GM23338 (cell line): ENCODE measurements around the gene REPIN1. TPM values are rescaled to one million over a fixed set of nuclear protein-coding genes. Genes with fewer than 3 reads are reported as not detected.

Experiments used
- ATAC-seq: fragments of 200-7000 bp; cut with Tn5 transposase; 3 replicates; pipeline ENCODE4 v1.9.1; 2020
- DNase-seq: peaks from one replicate; pipeline ENCODE4 v3.0.0-alpha.2; 2015; ENCODE audit warnings: low spot score
- H2AFZ ChIP-seq: fragments of 200-600 bp; sonication (generic); 2 replicates; pipeline ENCODE4 v1.8.0; 2016; ENCODE audit warnings: antibody characterized with exemption, mild to moderate bottlenecking, moderate library complexity
- H3F3A ChIP-seq: fragments of 200-600 bp; sonication (generic); replicated peaks from 2 replicates; pipeline ENCODE4 v1.8.0; 2017; ENCODE audit warnings: antibody characterized with exemption, mixed run types, low read depth
- H3K27ac ChIP-seq: fragments of 200-600 bp; sonication (generic); 2 replicates; pipeline ENCODE4 v1.6.1; 2016; ENCODE audit warnings: low read depth
- H3K27me3 ChIP-seq: fragments of 200-600 bp; sonication (generic); 2 replicates; pipeline ENCODE4 v1.8.0; 2016; ENCODE audit warnings: mild to moderate bottlenecking, mixed run types, moderate library complexity; ENCODE audit not compliant: insufficient read depth
- H3K36me3 ChIP-seq: fragments of 200-600 bp; sonication (generic); 2 replicates; pipeline ENCODE4 v1.8.0; 2016; ENCODE audit warnings: mild to moderate bottlenecking; ENCODE audit not compliant: insufficient read depth
- H3K4me1 ChIP-seq: fragments of 200-600 bp; sonication (generic); 2 replicates; pipeline ENCODE4 v1.8.0; 2016; ENCODE audit warnings: mild to moderate bottlenecking, moderate library complexity; ENCODE audit not compliant: insufficient read depth
- H3K4me2 ChIP-seq: fragments of 200-600 bp; sonication (generic); 2 replicates; pipeline ENCODE4 v1.7.1; 2017; ENCODE audit warnings: mixed run types
- H3K4me3 ChIP-seq: fragments of 200-600 bp; sonication (generic); 2 replicates; pipeline ENCODE4 v1.6.1; 2016; ENCODE audit warnings: mixed run types
- H3K79me2 ChIP-seq: fragments of 200-600 bp; sonication (generic); replicated peaks from 2 replicates; pipeline ENCODE4 v1.8.0; 2017; ENCODE audit warnings: mild to moderate bottlenecking; ENCODE audit not compliant: insufficient read depth
- H3K9me2 ChIP-seq: fragments of 200-600 bp; sonication (generic); 2 replicates; pipeline ENCODE4 v1.8.0; 2017; ENCODE audit not compliant: insufficient read depth
- H4K20me1 ChIP-seq: fragments of 200-600 bp; sonication (generic); replicated peaks from 2 replicates; pipeline ENCODE4 v1.8.0; 2017; ENCODE audit warnings: mild to moderate bottlenecking; ENCODE audit not compliant: insufficient read depth
- H3K27ac Mint-ChIP-seq: 2 replicates; pipeline ENCODE4 v1.8.0; 2020; ENCODE audit warnings: inconsistent platforms, mild to moderate bottlenecking, moderate library complexity, mixed read lengths
- H3K27me3 Mint-ChIP-seq: 3 replicates; pipeline ENCODE4 v1.8.0; 2022; ENCODE audit warnings: low read depth, mild to moderate bottlenecking, moderate library complexity, mixed read lengths, inconsistent platforms; ENCODE audit not compliant: insufficient read depth, poor library complexity
- H3K36me3 Mint-ChIP-seq: 3 replicates; pipeline ENCODE4 v1.8.0; 2021; ENCODE audit warnings: low read depth, mild to moderate bottlenecking, inconsistent platforms, moderate library complexity, mixed read lengths
- H3K4me1 Mint-ChIP-seq: 3 replicates; pipeline ENCODE4 v1.8.0; 2020; ENCODE audit warnings: mild to moderate bottlenecking, inconsistent platforms, mixed read lengths
- H3K4me3 Mint-ChIP-seq: 3 replicates; pipeline ENCODE4 v1.8.0; 2021; ENCODE audit warnings: moderate library complexity, mild to moderate bottlenecking, inconsistent platforms, mixed read lengths
- H3K9me3 Mint-ChIP-seq: 3 replicates; pipeline ENCODE4 v1.8.0; 2020; ENCODE audit warnings: moderate library complexity, mild to moderate bottlenecking, inconsistent platforms, mixed read lengths
- EZH2phosphoT487 ChIP-seq: fragments of 200-600 bp; sonication (generic); IDR thresholded peaks from one replicate; pipeline ENCODE4 v1.8.1; 2018; ENCODE audit warnings: antibody characterized with exemption; ENCODE audit not compliant: unreplicated experiment
- NANOG ChIP-seq: IDR thresholded peaks from 2 replicates; pipeline ENCODE4 v1.6.1; 2016; ENCODE audit warnings: antibody characterized with exemption, borderline replicate concordance
- POLR2AphosphoS5 ChIP-seq: IDR thresholded peaks from 2 replicates; pipeline ENCODE4 v1.6.1; 2016; ENCODE audit warnings: antibody characterized with exemption, low read depth
- STAT1 ChIP-seq: IDR thresholded peaks from one replicate; pipeline ENCODE4 v1.6.1; 2016; ENCODE audit warnings: antibody characterized with exemption; ENCODE audit not compliant: unreplicated experiment
- ZNF114 ChIP-seq: fragments of 250-450 bp; sonication (Bioruptor Pico); IDR thresholded peaks from 2 replicates; pipeline ENCODE4 v1.5.0; 2020; ENCODE audit warnings: mild to moderate bottlenecking, moderate library complexity
- ZNF331 ChIP-seq: fragments of 250-450 bp; sonication (Bioruptor Pico); IDR thresholded peaks from 2 replicates; pipeline ENCODE4 v1.5.0; 2020; ENCODE audit warnings: low read depth, mild to moderate bottlenecking, moderate library complexity
- polyA plus RNA-seq: library from polyadenylated mRNA; unstranded; fragments of >200 nt; fragmentation: Nextera tagmentation; extraction: Ambion mirVana; gene quantifications from 2 replicates; pipeline ENCODE4 v1.2.1, GENCODE V29; 2016
- total RNA-seq: library from RNA; depleted of rRNA; stranded (reverse); fragments of >200 nt; shearing (Covaris generic); gene quantifications from 2 replicates; pipeline ENCODE4 v1.2.3, GENCODE V29; 2014
- TF ChIP-seq, protein P1 (sequence below): IDR thresholded peaks from one replicate; pipeline ENCODE4 v1.6.1; 2018; ENCODE audit warnings: antibody characterized with exemption; ENCODE audit not compliant: unreplicated experiment
- TF ChIP-seq, protein P2 (sequence below), 2 experiments: fragments of 200-600 bp in 1 of 2; sonication (generic) in 1 of 2; conservative IDR thresholded peaks; 2 replicates each; pipeline versions ENCODE4 v1.5.1 to v1.6.1; 2016 to 2017; ENCODE audit warnings: antibody characterized with exemption in 2 of 2, low read depth in 2 of 2, mild to moderate bottlenecking in 2 of 2, moderate library complexity in 1 of 2
- TF ChIP-seq, protein P3 (sequence below): fragments of 250-450 bp; sonication (Bioruptor Pico); IDR thresholded peaks from 2 replicates; pipeline ENCODE4 v1.5.0; 2020; ENCODE audit warnings: mild to moderate bottlenecking, moderate library complexity

The REPIN1 gene
- total and polyA plus RNA-seq, 2 experiments from 2014 or later: 29.8 to 156 TPM

DNA sequence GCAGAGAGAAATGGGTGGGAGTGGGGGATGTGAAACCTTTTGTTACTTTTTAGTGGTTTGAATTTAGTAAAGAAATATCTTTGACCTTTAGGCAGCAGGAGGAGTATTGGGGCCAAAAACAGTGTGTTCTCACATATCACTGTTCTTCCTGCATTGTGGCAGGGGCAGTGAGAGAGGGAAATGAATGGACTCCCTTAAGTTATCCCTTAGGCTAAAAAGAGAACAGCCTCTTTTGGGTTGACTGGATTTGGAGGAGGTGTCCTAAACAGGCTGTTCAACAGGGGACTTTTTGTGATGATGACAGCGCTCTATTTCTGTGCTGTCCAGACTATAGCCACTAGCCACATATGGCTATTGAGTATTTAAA lies 32.8 kb downstream of the REPIN1 start:
- H3K27me3 Mint-ChIP-seq: peaks cover 31% of the 10 kb centered on the region
- H3K4me1 Mint-ChIP-seq: peaks cover 71% of the 10 kb centered on the region
- Histone ChIP-seq H2AFZ (no peak overlapping the region), H3K4me2 (peak overlapping the region; percentile 33), H3K27ac (peak overlapping the region; percentile 99), H3K79me2 (peaks cover 14% of the 10 kb centered on the region), H3K4me3 (no peak overlapping the region), H4K20me1 (no peaks in the 10 kb centered on the region; the same call in 1 of the 2 replicates), H3K27me3 (no peaks in the 10 kb centered on the region), H3F3A (peaks cover 51% of the 10 kb centered on the region), H3K9me2 (no peaks in the 10 kb centered on the region), H3K36me3 (no peaks in the 10 kb centered on the region), H3K4me1 (peaks cover 58% of the 10 kb centered on the region)
- DNase-seq (no peak), ATAC-seq (no peak; the same call in 2 of the 3 replicates)
- peak overlapping the region; percentile 99 for H3K27ac Mint-ChIP-seq
- H3K4me3 Mint-ChIP-seq: peak overlapping the region; percentile 24; the same call in 1 of the 3 replicates
- TF ChIP-seq EZH2phosphoT487: no peak
- no peaks in the 10 kb centered on the region for H3K9me3 Mint-ChIP-seq
- peaks cover 28% of the 10 kb centered on the region for H3K36me3 Mint-ChIP-seq

DNA sequence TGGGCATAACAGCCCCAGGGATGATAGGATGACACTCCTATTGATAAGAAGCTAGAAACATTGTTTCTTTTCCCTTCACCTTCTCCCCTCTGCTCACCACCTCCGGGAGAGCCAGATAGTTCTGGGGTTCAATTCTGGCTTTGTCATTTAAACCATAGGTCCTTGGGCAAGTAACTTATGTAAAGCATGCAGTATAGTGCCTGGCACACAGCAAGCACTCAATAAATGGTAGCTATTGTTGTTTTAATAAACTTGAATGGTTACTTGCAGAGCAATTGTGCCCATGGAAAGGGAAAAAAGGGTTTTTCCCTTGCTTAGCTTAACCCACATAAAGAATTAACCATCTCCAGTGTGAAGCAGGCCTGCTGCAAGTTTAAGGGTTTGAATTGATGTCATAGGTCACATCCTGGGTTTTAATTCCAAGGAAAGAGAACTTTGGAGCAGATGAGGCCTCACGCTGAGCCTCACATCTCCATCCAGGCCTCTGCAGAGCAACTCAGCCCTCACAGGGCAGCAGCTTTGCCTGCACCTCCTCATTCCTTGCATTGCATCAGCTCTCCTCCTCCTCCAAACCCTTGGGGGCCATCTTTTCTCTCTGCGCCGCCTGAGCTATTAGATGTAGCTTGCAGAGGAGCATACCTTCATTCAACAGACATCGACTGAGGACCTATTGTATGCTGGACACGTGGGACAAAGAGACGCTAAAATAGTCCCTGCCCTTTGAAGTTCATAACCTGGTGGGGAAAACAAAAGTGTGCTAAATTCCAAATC lies 33.4 kb downstream of the REPIN1 start:
- Histone ChIP-seq H3K27me3 (no peaks in the 10 kb centered on the region), H3K27ac (peak overlapping the region; percentile 99), H3F3A (peaks cover 57% of the 10 kb centered on the region), H3K4me1 (peaks cover 65% of the 10 kb centered on the region), H3K79me2 (peaks cover 20% of the 10 kb centered on the region), H3K9me2 (no peaks in the 10 kb centered on the region), H3K4me3 (peak overlapping the region; percentile 75; the same call in 1 of the 2 replicates), H4K20me1 (no peaks in the 10 kb centered on the region; the same call in 1 of the 2 replicates), H2AFZ (no peak overlapping the region), H3K36me3 (no peaks in the 10 kb centered on the region), H3K4me2 (peak overlapping the region; percentile 95)
- ATAC-seq (peak; percentile 48), DNase-seq (peak; percentile 89)
- Mint-ChIP-seq H3K36me3 (peaks cover 29% of the 10 kb centered on the region), H3K27me3 (peaks cover 34% of the 10 kb centered on the region), H3K4me3 (peak overlapping the region; percentile 56), H3K9me3 (no peaks in the 10 kb centered on the region), H3K27ac (peak overlapping the region; percentile 99), H3K4me1 (peaks cover 77% of the 10 kb centered on the region)
- TF ChIP-seq, protein P1, sequence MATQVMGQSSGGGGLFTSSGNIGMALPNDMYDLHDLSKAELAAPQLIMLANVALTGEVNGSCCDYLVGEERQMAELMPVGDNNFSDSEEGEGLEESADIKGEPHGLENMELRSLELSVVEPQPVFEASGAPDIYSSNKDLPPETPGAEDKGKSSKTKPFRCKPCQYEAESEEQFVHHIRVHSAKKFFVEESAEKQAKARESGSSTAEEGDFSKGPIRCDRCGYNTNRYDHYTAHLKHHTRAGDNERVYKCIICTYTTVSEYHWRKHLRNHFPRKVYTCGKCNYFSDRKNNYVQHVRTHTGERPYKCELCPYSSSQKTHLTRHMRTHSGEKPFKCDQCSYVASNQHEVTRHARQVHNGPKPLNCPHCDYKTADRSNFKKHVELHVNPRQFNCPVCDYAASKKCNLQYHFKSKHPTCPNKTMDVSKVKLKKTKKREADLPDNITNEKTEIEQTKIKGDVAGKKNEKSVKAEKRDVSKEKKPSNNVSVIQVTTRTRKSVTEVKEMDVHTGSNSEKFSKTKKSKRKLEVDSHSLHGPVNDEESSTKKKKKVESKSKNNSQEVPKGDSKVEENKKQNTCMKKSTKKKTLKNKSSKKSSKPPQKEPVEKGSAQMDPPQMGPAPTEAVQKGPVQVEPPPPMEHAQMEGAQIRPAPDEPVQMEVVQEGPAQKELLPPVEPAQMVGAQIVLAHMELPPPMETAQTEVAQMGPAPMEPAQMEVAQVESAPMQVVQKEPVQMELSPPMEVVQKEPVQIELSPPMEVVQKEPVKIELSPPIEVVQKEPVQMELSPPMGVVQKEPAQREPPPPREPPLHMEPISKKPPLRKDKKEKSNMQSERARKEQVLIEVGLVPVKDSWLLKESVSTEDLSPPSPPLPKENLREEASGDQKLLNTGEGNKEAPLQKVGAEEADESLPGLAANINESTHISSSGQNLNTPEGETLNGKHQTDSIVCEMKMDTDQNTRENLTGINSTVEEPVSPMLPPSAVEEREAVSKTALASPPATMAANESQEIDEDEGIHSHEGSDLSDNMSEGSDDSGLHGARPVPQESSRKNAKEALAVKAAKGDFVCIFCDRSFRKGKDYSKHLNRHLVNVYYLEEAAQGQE: no peak
- TF ChIP-seq POLR2AphosphoS5: peak; percentile 39
- TF ChIP-seq ZNF114 (CRISPR knock-in tag): no peak
- no peak for TF ChIP-seq STAT1
- TF ChIP-seq NANOG: peak; percentile 99
- TF ChIP-seq, protein P2, sequence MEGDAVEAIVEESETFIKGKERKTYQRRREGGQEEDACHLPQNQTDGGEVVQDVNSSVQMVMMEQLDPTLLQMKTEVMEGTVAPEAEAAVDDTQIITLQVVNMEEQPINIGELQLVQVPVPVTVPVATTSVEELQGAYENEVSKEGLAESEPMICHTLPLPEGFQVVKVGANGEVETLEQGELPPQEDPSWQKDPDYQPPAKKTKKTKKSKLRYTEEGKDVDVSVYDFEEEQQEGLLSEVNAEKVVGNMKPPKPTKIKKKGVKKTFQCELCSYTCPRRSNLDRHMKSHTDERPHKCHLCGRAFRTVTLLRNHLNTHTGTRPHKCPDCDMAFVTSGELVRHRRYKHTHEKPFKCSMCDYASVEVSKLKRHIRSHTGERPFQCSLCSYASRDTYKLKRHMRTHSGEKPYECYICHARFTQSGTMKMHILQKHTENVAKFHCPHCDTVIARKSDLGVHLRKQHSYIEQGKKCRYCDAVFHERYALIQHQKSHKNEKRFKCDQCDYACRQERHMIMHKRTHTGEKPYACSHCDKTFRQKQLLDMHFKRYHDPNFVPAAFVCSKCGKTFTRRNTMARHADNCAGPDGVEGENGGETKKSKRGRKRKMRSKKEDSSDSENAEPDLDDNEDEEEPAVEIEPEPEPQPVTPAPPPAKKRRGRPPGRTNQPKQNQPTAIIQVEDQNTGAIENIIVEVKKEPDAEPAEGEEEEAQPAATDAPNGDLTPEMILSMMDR (conservative IDR thresholded peaks at IDR 0.05; ENCODE audit: low read depth in 2 of 2): no peak
- TF ChIP-seq, protein P3, sequence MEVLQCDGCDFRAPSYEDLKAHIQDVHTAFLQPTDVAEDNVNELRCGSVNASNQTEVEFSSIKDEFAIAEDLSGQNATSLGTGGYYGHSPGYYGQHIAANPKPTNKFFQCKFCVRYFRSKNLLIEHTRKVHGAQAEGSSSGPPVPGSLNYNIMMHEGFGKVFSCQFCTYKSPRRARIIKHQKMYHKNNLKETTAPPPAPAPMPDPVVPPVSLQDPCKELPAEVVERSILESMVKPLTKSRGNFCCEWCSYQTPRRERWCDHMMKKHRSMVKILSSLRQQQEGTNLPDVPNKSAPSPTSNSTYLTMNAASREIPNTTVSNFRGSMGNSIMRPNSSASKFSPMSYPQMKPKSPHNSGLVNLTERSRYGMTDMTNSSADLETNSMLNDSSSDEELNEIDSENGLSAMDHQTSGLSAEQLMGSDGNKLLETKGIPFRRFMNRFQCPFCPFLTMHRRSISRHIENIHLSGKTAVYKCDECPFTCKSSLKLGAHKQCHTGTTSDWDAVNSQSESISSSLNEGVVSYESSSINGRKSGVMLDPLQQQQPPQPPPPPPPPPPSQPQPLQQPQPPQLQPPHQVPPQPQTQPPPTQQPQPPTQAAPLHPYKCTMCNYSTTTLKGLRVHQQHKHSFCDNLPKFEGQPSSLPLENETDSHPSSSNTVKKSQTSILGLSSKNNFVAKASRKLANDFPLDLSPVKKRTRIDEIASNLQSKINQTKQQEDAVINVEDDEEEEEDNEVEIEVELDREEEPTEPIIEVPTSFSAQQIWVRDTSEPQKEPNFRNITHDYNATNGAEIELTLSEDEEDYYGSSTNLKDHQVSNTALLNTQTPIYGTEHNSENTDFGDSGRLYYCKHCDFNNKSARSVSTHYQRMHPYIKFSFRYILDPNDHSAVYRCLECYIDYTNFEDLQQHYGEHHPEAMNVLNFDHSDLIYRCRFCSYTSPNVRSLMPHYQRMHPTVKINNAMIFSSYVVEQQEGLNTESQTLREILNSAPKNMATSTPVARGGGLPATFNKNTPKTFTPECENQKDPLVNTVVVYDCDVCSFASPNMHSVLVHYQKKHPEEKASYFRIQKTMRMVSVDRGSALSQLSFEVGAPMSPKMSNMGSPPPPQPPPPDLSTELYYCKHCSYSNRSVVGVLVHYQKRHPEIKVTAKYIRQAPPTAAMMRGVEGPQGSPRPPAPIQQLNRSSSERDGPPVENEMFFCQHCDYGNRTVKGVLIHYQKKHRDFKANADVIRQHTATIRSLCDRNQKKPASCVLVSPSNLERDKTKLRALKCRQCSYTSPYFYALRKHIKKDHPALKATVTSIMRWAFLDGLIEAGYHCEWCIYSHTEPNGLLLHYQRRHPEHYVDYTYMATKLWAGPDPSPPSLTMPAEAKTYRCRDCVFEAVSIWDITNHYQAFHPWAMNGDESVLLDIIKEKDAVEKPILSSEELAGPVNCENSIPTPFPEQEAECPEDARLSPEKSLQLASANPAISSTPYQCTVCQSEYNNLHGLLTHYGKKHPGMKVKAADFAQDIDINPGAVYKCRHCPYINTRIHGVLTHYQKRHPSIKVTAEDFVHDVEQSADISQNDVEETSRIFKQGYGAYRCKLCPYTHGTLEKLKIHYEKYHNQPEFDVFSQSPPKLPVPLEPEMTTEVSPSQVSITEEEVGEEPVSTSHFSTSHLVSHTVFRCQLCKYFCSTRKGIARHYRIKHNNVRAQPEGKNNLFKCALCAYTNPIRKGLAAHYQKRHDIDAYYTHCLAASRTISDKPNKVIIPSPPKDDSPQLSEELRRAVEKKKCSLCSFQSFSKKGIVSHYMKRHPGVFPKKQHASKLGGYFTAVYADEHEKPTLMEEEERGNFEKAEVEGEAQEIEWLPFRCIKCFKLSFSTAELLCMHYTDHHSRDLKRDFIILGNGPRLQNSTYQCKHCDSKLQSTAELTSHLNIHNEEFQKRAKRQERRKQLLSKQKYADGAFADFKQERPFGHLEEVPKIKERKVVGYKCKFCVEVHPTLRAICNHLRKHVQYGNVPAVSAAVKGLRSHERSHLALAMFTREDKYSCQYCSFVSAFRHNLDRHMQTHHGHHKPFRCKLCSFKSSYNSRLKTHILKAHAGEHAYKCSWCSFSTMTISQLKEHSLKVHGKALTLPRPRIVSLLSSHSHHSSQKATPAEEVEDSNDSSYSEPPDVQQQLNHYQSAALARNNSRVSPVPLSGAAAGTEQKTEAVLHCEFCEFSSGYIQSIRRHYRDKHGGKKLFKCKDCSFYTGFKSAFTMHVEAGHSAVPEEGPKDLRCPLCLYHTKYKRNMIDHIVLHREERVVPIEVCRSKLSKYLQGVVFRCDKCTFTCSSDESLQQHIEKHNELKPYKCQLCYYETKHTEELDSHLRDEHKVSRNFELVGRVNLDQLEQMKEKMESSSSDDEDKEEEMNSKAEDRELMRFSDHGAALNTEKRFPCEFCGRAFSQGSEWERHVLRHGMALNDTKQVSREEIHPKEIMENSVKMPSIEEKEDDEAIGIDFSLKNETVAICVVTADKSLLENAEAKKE: peak; percentile 93
- TF ChIP-seq ZNF331: peak; percentile 20; the same call in 1 of the 2 replicates
